ENCODE measurements around the gene FBXL15. TPM values are rescaled to one million over a fixed set of nuclear protein-coding genes. Genes with fewer than 3 reads are reported as not detected.

FBXL15 gene, protein sequence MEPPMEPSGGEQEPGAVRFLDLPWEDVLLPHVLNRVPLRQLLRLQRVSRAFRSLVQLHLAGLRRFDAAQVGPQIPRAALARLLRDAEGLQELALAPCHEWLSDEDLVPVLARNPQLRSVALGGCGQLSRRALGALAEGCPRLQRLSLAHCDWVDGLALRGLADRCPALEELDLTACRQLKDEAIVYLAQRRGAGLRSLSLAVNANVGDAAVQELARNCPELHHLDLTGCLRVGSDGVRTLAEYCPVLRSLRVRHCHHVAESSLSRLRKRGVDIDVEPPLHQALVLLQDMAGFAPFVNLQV
- 6.5 to 12.1 TPM (median 10.1 TPM) in 5 replicates for total RNA-seq (2022; extraction: Qiagen RNA extraction)

DNA sequence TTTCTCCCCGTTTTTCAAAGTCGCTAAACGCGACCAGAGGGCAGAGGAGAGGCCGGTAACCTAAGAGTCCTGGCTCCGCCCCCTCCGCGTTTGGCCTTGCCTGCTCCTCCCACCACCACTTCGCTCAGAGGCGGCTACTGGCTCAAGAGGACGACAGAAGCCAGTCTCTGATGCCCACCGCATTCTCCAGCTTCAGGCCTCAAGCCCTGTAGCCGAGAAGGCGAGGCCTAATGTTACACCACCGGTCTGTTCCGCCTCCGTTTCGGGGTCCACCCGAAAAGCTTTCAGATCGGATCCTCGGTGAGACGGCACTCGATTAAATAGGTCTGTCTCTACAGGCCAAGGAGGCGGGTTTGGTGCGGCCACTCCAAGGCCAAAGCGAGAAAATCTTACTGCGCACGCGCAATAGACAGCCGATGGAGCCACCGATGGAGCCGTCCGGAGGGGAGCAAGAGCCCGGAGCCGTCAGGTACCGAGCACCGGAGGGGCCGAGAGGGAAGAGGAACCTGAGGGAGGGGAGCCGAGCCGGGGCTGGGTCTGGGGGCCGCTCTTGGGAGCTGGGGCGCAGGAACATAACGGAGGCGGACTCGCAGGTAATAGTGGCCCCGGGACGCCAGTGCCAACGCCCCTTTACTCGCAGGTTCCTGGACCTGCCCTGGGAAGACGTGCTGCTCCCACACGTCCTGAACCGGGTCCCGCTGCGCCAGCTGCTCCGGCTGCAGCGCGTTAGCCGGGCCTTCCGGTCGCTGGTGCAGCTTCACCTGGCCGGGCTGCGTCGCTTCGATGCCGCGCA is at the start of gene FBXL15:
Gene FBXL15, plus strand, starts transcription at position 123 of the 793 bp plus-strand sequence. Its CDS starts 294 bp downstream, at position 417.

DNA sequence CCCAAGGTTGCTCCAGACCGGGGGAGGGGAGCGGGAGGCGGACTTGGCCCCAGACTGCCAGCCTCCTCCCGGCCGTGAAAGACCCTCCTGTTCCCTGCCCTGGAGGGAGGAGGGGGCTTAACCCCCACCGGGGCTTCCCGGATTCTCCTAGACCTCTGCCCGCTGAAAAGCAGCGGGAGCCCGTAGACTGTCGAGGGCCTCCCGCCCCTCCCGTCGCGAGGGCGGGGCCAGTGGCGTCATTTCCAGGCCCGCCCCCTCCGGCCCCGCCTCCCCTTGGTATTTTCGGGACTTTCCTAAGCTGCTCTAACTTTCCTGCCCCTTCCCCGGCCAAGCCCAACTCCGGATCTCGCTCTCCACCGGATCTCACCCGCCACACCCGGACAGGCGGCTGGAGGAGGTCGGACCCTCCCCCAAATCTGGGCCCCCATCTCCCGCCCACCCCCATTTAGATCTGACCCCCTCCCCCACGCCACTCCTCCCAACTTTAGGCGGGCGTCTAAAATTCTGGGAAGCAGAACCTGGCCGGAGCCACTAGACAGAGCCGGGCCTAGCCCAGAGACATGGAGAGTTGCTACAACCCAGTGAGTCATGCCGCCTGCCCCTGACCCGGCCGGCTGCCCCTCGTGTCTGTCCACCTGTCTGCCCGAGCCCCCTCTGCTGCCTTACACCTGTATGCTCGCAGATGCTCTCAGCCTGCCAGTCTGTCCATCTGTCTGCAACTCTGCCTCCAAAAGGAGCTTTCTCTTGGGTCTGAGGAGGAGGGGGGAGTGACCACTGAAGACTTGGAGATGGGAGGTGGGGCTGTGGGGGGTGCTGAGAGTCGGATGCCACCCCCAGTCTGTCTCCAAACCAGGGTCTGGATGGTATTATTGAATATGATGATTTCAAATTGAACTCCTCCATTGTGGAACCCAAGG is 25.0 kb upstream of the FBXL15 start, which contains the start of gene NFKB2:
Gene NFKB2, plus strand, starts transcription at position 306 of the 917 bp plus-strand sequence. Its CDS starts 255 bp downstream, at position 561.

DNA sequence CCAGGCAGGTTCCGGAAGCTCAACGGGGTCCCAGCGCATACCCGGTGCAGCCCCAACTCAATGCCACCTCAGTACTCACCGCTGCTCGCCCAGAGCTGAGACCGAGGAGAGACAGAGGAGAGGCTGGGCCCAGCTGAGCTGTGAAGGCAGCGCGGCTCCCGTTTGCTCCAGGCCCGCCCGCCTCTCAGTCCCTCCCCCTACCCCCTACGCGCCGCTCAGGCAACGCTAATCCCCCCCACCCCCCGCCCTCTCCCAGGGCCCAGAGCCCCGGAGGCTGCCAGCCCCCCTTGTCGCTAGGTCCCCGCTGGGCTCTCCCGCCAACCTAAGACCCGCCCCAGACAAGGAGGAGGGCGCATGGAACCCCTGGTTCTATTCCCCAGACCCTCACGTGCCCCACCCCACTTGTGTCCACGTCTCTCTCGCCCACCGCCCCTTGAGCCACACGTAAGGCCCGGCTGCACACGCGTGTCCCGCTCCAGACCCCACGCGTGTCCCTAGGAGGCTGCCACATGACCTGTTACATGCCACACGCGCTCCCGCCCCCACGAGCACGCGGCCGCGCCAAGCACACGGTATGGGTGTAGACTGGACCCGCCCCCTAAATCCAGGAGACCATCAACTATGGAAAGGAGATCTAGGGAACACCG is 1.9 kb upstream of the FBXL15 start, which contains the start of gene PSD:
Gene PSD, minus strand, starts transcription at position 164 of the 647 bp plus-strand sequence. CDS start 1,747 bp downstream, outside the sequence.

DNA sequence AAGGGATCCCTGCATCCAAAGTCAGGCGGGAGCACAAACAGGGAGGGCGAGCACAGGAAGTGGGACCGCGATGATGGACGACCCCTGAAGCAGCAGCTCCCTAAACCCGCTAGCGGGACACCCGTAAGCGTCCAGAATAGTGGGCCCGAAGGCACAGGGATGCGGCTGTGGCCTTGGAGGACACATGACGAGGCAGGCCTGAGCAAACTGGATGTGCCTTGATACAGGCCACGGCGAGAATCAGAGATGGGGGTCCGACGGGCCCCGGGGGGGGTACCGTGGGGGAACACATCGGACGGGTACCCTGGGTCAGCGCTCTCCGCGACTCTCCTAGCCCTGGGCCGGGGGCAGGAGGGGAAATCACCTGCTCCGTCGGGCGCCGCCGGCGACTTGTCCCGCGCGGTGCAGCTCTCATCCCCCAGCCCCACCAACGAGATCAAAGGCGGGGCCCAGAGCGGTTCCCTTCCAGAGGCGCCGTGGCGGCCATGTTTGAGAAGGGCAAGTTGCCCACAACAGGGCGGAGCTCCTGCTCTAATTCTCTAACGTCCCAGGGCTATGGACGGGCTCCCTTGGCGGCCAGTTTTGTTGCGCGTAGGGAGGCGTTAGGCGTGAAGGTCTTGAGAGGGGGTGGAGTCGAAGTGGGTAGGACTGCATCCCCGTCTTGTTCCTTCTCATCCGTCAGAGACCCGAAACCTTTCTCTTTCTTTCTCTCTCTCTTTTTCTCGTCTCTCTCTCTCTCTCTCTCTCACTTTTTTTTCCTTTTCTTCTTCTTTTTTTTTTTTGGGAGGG is 11.7 kb downstream of the FBXL15 start, which contains the start of gene CUEDC2:
Gene CUEDC2, minus strand, starts transcription at position 413 of the 789 bp plus-strand sequence. CDS start 7,386 bp downstream, outside the sequence.

DNA sequence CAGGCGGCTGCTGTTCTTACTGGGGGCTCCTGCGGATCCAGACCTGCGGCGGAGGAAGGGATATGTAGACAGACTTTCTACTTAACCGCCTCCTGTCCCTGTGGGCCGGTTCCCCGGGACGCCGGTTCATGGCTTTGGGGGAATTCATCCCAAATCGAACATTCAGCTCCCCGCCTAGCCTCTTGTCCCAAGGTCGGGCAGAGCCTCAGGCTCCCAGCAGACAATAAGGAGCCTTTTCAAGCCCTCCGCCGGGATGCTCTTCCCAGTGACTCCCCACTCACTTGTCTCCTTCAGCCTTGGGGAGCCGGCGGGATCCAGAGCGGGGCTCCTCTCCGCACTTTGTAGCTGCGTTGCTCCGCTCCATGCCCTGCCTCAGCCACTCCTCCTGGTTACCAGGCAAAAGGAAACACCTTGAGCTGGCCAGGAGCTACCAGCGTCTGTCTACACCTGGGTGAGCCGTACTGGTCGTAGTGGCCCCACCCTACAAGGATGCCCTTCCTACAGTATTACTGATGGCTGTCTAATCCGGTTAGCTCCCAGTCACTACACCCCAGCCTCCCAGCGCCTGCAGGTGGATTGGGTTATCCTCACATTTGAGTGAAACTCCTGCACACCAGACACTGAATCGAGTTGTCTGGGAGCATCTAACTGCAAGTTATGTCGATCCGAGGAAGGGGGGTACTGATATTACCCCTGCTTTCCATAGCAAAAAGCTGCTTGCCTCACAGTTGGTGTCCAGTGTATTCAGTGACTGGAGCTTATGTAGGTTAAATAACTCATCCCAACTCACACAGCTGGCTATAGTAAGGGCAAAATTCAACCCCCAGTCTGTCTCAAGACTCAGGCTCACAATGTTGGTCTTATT is 30.7 kb downstream of the FBXL15 start, which contains the start of gene C10orf95:
Gene C10orf95, minus strand, starts transcription at position 439 of the 865 bp plus-strand sequence. CDS start 450 bp downstream, outside the sequence.

Other genes with a start within 250 kb of the FBXL15 start
- 0.16 to 0.40 TPM (median 0.30 TPM) in 5 replicates for gene ELOVL3, start 194.5 kb upstream of the FBXL15 start, total RNA-seq (2022; extraction: Qiagen RNA extraction)
- gene PITX3, start 179.3 kb upstream of the FBXL15 start, total RNA-seq (2022; extraction: Qiagen RNA extraction) = 0.37 to 0.51 TPM (median 0.43 TPM) in 5 replicates
- gene GBF1, start 175.3 kb upstream of the FBXL15 start, total RNA-seq (2022; extraction: Qiagen RNA extraction) = 22.7 to 27.3 TPM (median 26.3 TPM) in 5 replicates
- gene NFKB2, start 25.1 kb upstream of the FBXL15 start, total RNA-seq (2022; extraction: Qiagen RNA extraction) = 68.1 to 102 TPM (median 85.6 TPM) in 5 replicates
- 0.18 to 0.60 TPM (median 0.46 TPM) in 5 replicates for gene PSD, start 2.1 kb upstream of the FBXL15 start, total RNA-seq (2022; extraction: Qiagen RNA extraction)
- 61.2 to 73.2 TPM (median 66.7 TPM) in 5 replicates for gene CUEDC2, start 11.7 kb downstream of the FBXL15 start, total RNA-seq (2022; extraction: Qiagen RNA extraction)
- gene C10orf95, start 30.7 kb downstream of the FBXL15 start, total RNA-seq (2022; extraction: Qiagen RNA extraction) = 0.08 to 0.19 TPM (median 0.17 TPM) in 5 replicates
- 84.4 to 101 TPM (median 91.9 TPM) in 5 replicates for gene ACTR1A, start 81.9 kb downstream of the FBXL15 start, total RNA-seq (2022; extraction: Qiagen RNA extraction)
- 5.2 to 7.9 TPM (median 7.2 TPM) in 5 replicates for gene SUFU, start 83.1 kb downstream of the FBXL15 start, total RNA-seq (2022; extraction: Qiagen RNA extraction)
- 41.9 to 47.6 TPM (median 44.8 TPM) in 5 replicates for gene TRIM8, start 223.6 kb downstream of the FBXL15 start, total RNA-seq (2022; extraction: Qiagen RNA extraction)